Panc1 (cell line): Measurements from ENCODE around the gene LMCD1.

Experiments used
- CTCF ChIP-seq: fragments of 450-650 bp; IDR thresholded peaks from 2 replicates; pipeline ENCODE4 v1.5.1; 2017; ENCODE audit warnings: mild to moderate bottlenecking
- SIN3A ChIP-seq: IDR thresholded peaks from 2 replicates; pipeline ENCODE4 v1.6.1; 2012; ENCODE audit warnings: low read depth, mild to moderate bottlenecking, low read length, moderate library complexity, borderline replicate concordance; ENCODE audit not compliant: insufficient read depth

- TF ChIP-seq CTCF (no peak), SIN3A (no peak)
Observed at GRCh38 chr3:8525893-8526292, 24.3 kb downstream of the LMCD1 start.
